Measurements from ENCODE around the gene CNDP1. TPM values are rescaled to one million over a fixed set of nuclear protein-coding genes. Genes with fewer than 3 reads are reported as not detected.

Gene CNDP1
- polyA plus RNA-seq, 3 donors: not detected

- peaks cover 1 to 11% (median 8%) of the 10 kb centered on the region in 3 donors for H3K27me3 Mint-ChIP-seq (ENCODE audit: low read depth in 3 of 3)
- Histone ChIP-seq H3K27ac (ENCODE audit: low read depth in 1 of 2, low read length in 2 of 2) (no peak overlapping the region), H3K4me3 (replicated peaks in 1 of 3; ENCODE audit: low read depth in 2 of 3, low read length in 3 of 3) (no peak overlapping the region), H3K36me3 (replicated peaks in 1 of 2; ENCODE audit: control insufficient read depth in 1 of 2, insufficient read depth in 2 of 2, low read length in 2 of 2) (no peaks in the 10 kb centered on the region), H4K20me1 (ENCODE audit: insufficient read depth, low read length) (no peaks in the 10 kb centered on the region), H3K4me2 (replicated peaks; ENCODE audit: extremely low read depth, low read length, poor library complexity, severe bottlenecking) (no peak overlapping the region), H3K4me1 (ENCODE audit: control insufficient read depth in 1 of 2, insufficient read depth in 2 of 2, low read length in 2 of 2) (peaks cover 6 to 8% of the 10 kb centered on the region in 2 donors), H3K79me2 (ENCODE audit: insufficient read depth, low read length) (no peaks in the 10 kb centered on the region), H3K9me3 (replicated peaks in 1 of 2; ENCODE audit: control insufficient read depth in 1 of 2, insufficient read depth in 1 of 2, low read length in 2 of 2) (no peaks in the 10 kb centered on the region), H3K27me3 (ENCODE audit: control insufficient read depth in 2 of 2, insufficient read depth in 2 of 2, low read length in 2 of 2) (peaks cover 5% of the 10 kb centered on the region in 2 donors), H2AFZ (ENCODE audit: insufficient read depth, low read depth, low read length, poor library complexity, severe bottlenecking) (no peak overlapping the region), H3K9ac (ENCODE audit: insufficient read depth, low read length, poor library complexity, severe bottlenecking) (no peak overlapping the region)
- H3K27ac Mint-ChIP-seq: no peak overlapping the region
- peaks cover 16% of the 10 kb centered on the region for H3K4me1 Mint-ChIP-seq
- DNase-seq: no peak
- TF ChIP-seq, protein P1, sequence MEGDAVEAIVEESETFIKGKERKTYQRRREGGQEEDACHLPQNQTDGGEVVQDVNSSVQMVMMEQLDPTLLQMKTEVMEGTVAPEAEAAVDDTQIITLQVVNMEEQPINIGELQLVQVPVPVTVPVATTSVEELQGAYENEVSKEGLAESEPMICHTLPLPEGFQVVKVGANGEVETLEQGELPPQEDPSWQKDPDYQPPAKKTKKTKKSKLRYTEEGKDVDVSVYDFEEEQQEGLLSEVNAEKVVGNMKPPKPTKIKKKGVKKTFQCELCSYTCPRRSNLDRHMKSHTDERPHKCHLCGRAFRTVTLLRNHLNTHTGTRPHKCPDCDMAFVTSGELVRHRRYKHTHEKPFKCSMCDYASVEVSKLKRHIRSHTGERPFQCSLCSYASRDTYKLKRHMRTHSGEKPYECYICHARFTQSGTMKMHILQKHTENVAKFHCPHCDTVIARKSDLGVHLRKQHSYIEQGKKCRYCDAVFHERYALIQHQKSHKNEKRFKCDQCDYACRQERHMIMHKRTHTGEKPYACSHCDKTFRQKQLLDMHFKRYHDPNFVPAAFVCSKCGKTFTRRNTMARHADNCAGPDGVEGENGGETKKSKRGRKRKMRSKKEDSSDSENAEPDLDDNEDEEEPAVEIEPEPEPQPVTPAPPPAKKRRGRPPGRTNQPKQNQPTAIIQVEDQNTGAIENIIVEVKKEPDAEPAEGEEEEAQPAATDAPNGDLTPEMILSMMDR (IDR thresholded peaks at IDR 0.05): peak; percentile 18
- intact Hi-C loops (cut with micrococcal nuclease): no loop called here
- no peak overlapping the region for H3K4me3 Mint-ChIP-seq
- H3K36me3 Mint-ChIP-seq: no peaks in the 10 kb centered on the region
- peaks cover 0 to 1% (median 0%) of the 10 kb centered on the region in 7 donors for H3K9me3 Mint-ChIP-seq
Measured at GRCh38 chr18:74573053-74573452, 38.8 kb downstream of the CNDP1 start.

- no peaks in the 10 kb centered on the region for H3K9me3 ChIP-seq (replicated peaks in 1 of 2; ENCODE audit: control insufficient read depth in 1 of 2, insufficient read depth in 1 of 2, low read length in 2 of 2)
Measured at GRCh38 chr18:74574916-74575315, 40.6 kb downstream of the CNDP1 start.

More at GRCh38 chr18:74574916-74575315, 40.6 kb downstream of the CNDP1 start:
- Histone ChIP-seq H3K9ac (ENCODE audit: insufficient read depth, low read length, poor library complexity, severe bottlenecking) (no peak overlapping the region), H3K4me1 (ENCODE audit: control insufficient read depth in 1 of 2, insufficient read depth in 2 of 2, low read length in 2 of 2) (no peaks in the 10 kb centered on the region), H3K36me3 (replicated peaks in 1 of 2; ENCODE audit: control insufficient read depth in 1 of 2, insufficient read depth in 2 of 2, low read length in 2 of 2) (no peaks in the 10 kb centered on the region), H3K27me3 (ENCODE audit: control insufficient read depth in 2 of 2, insufficient read depth in 2 of 2, low read length in 2 of 2) (peaks cover 0 to 3% of the 10 kb centered on the region in 2 donors), H4K20me1 (ENCODE audit: insufficient read depth, low read length) (no peaks in the 10 kb centered on the region), H3K79me2 (ENCODE audit: insufficient read depth, low read length) (no peaks in the 10 kb centered on the region), H3K4me2 (replicated peaks; ENCODE audit: extremely low read depth, low read length, poor library complexity, severe bottlenecking) (no peak overlapping the region), H3K27ac (ENCODE audit: low read depth in 1 of 2, low read length in 2 of 2) (no peak overlapping the region), H2AFZ (ENCODE audit: insufficient read depth, low read depth, low read length, poor library complexity, severe bottlenecking) (no peak overlapping the region), H3K4me3 (replicated peaks in 1 of 3; ENCODE audit: low read depth in 2 of 3, low read length in 3 of 3) (no peak overlapping the region)
- H3K36me3 Mint-ChIP-seq: no peaks in the 10 kb centered on the region
- no peak overlapping the region for H3K4me3 Mint-ChIP-seq
- peak overlapping the region in 2 of 7 donors; percentile 63 to 66 for H3K27ac Mint-ChIP-seq
- peaks cover 0 to 1% (median 0%) of the 10 kb centered on the region in 7 donors for H3K9me3 Mint-ChIP-seq
- intact Hi-C loops (cut with micrococcal nuclease): no loop called here
- TF ChIP-seq, protein P1 (IDR thresholded peaks at IDR 0.05): no peak
- no peak for DNase-seq
- peaks cover 5 to 9% (median 7%) of the 10 kb centered on the region in 3 donors for H3K27me3 Mint-ChIP-seq (ENCODE audit: low read depth in 3 of 3)
- H3K4me1 Mint-ChIP-seq: peaks cover 8% of the 10 kb centered on the region
- no CpG with 5 or more reads among the region's 2 CpGs for WGBS (ENCODE audit: insufficient coverage)
